H9 (cell line): ENCODE measurements around the gene NMUR1. TPM values are rescaled to one million over a fixed set of nuclear protein-coding genes. Genes with fewer than 3 reads are reported as not detected.

Source experiments
- DNase-seq: peaks from one replicate; pipeline ENCODE4 v3.0.0-alpha.2; 2017
- H2AFZ ChIP-seq: one replicate; pipeline ENCODE4 v1.6.1; 2013; ENCODE audit warnings: mild to moderate bottlenecking, low read length, control low read depth, moderate library complexity
- H2AK5ac ChIP-seq: 2 replicates; pipeline ENCODE4 v1.6.1; 2013; ENCODE audit warnings: low read length, control low read depth, mixed read lengths; ENCODE audit not compliant: insufficient read length
- H2BK120ac ChIP-seq: one replicate; pipeline ENCODE4 v1.6.1; 2013; ENCODE audit warnings: low read depth, mild to moderate bottlenecking, low read length, control low read depth, inconsistent platforms; ENCODE audit not compliant: poor library complexity, severe bottlenecking
- H2BK12ac ChIP-seq: 2 replicates; pipeline ENCODE4 v1.6.1; 2013; ENCODE audit warnings: low read length, control low read depth, mixed read lengths, low read depth; ENCODE audit not compliant: insufficient read length
- H2BK15ac ChIP-seq: 2 replicates; pipeline ENCODE4 v1.6.1; 2013; ENCODE audit warnings: low read depth, low read length, control low read depth
- H2BK20ac ChIP-seq: one replicate; pipeline ENCODE4 v1.6.1; 2013; ENCODE audit warnings: low read depth, mild to moderate bottlenecking, low read length, control low read depth, inconsistent platforms; ENCODE audit not compliant: poor library complexity, severe bottlenecking
- H2BK5ac ChIP-seq: 2 replicates; pipeline ENCODE4 v1.6.1; 2013; ENCODE audit warnings: low read length, control low read depth, mixed read lengths; ENCODE audit not compliant: insufficient read length
- H3K14ac ChIP-seq: 2 replicates; pipeline ENCODE4 v1.6.1; 2013; ENCODE audit warnings: low read length, control low read depth; ENCODE audit not compliant: insufficient read depth
- H3K18ac ChIP-seq: 2 replicates; pipeline ENCODE4 v1.6.1; 2013; ENCODE audit warnings: low read depth, mild to moderate bottlenecking, mixed read lengths, low read length, control low read depth; ENCODE audit not compliant: insufficient read length
- H3K23ac ChIP-seq: 2 replicates; pipeline ENCODE4 v1.6.1; 2013; ENCODE audit warnings: low read length, control low read depth, mixed read lengths, low read depth; ENCODE audit not compliant: insufficient read length
- H3K23me2 ChIP-seq: 2 replicates; pipeline ENCODE4 v1.6.1; 2013; ENCODE audit warnings: low read depth, mild to moderate bottlenecking, mixed read lengths, low read length, control low read depth; ENCODE audit not compliant: insufficient read length, poor library complexity, severe bottlenecking
- H3K27ac ChIP-seq: 2 replicates; pipeline ENCODE4 v1.5.1; 2013; ENCODE audit warnings: low read length, control low read depth, mixed read lengths, low read depth; ENCODE audit not compliant: insufficient read length
- H3K27me3 ChIP-seq: 2 replicates; pipeline ENCODE4 v1.6.1; 2013; ENCODE audit warnings: low read length, control low read depth, inconsistent platforms; ENCODE audit not compliant: insufficient read depth
- H3K4ac ChIP-seq: 2 replicates; pipeline ENCODE4 v1.6.1; 2013; ENCODE audit warnings: low read depth, mild to moderate bottlenecking, control low read depth, inconsistent platforms, low read length, moderate library complexity
- H3K4me1 ChIP-seq: 2 replicates; pipeline ENCODE4 v1.6.1; 2013; ENCODE audit warnings: low read length, control low read depth, inconsistent platforms; ENCODE audit not compliant: insufficient read depth
- H3K4me2 ChIP-seq: 2 replicates; pipeline ENCODE4 v1.6.1; 2013; ENCODE audit warnings: low read length, control low read depth, mixed read lengths; ENCODE audit not compliant: insufficient read length, insufficient read depth
- H3K56ac ChIP-seq: 2 replicates; pipeline ENCODE4 v1.6.1; 2013; ENCODE audit warnings: low read depth, mild to moderate bottlenecking, mixed read lengths, low read length, control low read depth; ENCODE audit not compliant: insufficient read length
- H3K79me1 ChIP-seq: 2 replicates; pipeline ENCODE4 v1.6.1; 2013; ENCODE audit warnings: low read depth, mild to moderate bottlenecking, moderate library complexity, low read length, control low read depth, inconsistent platforms; ENCODE audit not compliant: insufficient read depth, poor library complexity, severe bottlenecking
- H3K79me2 ChIP-seq: 2 replicates; pipeline ENCODE4 v1.6.1; 2013; ENCODE audit warnings: low read length, control low read depth, inconsistent platforms; ENCODE audit not compliant: insufficient read depth
- H3K9ac ChIP-seq: 2 replicates; pipeline ENCODE4 v1.6.1; 2013; ENCODE audit warnings: low read length, control low read depth, mixed read lengths; ENCODE audit not compliant: insufficient read length; ENCODE audit errors: extremely low read depth
- H3K9me3 ChIP-seq: one replicate; pipeline ENCODE4 v1.6.1; 2013; ENCODE audit warnings: low read depth, low read length, inconsistent platforms; ENCODE audit not compliant: control insufficient read depth
- H3T11ph ChIP-seq: one replicate; pipeline ENCODE4 v1.6.1; 2013; ENCODE audit warnings: mild to moderate bottlenecking, low read length, control low read depth, inconsistent platforms
- H4K20me1 ChIP-seq: one replicate; pipeline ENCODE4 v1.6.1; 2013; ENCODE audit not compliant: control insufficient read depth, insufficient read length, insufficient read depth
- H4K5ac ChIP-seq: 2 replicates; pipeline ENCODE4 v1.6.1; 2013; ENCODE audit warnings: low read depth, mild to moderate bottlenecking, mixed read lengths, low read length, control low read depth; ENCODE audit not compliant: insufficient read length
- H4K8ac ChIP-seq: replicated peaks from 2 replicates; pipeline ENCODE4 v1.6.1; 2013; ENCODE audit warnings: low read length, control low read depth, mixed read lengths, low read depth; ENCODE audit not compliant: insufficient read length
- H4K91ac ChIP-seq: 2 replicates; pipeline ENCODE4 v1.6.1; 2013; ENCODE audit warnings: low read depth, mild to moderate bottlenecking, moderate library complexity, mixed read lengths, low read length, control low read depth; ENCODE audit not compliant: insufficient read length
- H3K27ac Mint-ChIP-seq, 3 experiments: 2 replicates in 2 of 3; 3 replicates in 1 of 3; pipeline ENCODE4 v1.8.0; 2020 to 2021; ENCODE audit warnings: mixed read lengths in 3 of 3, mild to moderate bottlenecking in 1 of 3, moderate library complexity in 1 of 3
- H3K27me3 Mint-ChIP-seq: 2 replicates; pipeline ENCODE4 v1.8.0; 2021; ENCODE audit warnings: low read depth, mild to moderate bottlenecking, moderate library complexity, mixed read lengths
- H3K36me3 Mint-ChIP-seq, 3 experiments: 2 replicates in 2 of 3; 3 replicates in 1 of 3; pipeline ENCODE4 v1.8.0; 2020 to 2021; ENCODE audit warnings: low read depth in 3 of 3, mixed read lengths in 3 of 3; ENCODE audit not compliant: insufficient read depth in 1 of 3
- H3K4me1 Mint-ChIP-seq, 2 experiments: 2 replicates each; pipeline ENCODE4 v1.8.0; 2020; ENCODE audit warnings: mixed read lengths in 2 of 2
- H3K4me3 Mint-ChIP-seq, 2 experiments: 2 replicates in 1 of 2; 3 replicates in 1 of 2; pipeline ENCODE4 v1.8.0; 2020 to 2021; ENCODE audit warnings: mild to moderate bottlenecking in 2 of 2, mixed read lengths in 2 of 2, moderate library complexity in 1 of 2
- H3K9me3 Mint-ChIP-seq, 2 experiments: 2 replicates in 1 of 2; 3 replicates in 1 of 2; pipeline ENCODE4 v1.8.0; 2020; ENCODE audit warnings: mild to moderate bottlenecking in 2 of 2, mixed read lengths in 2 of 2, moderate library complexity in 1 of 2
- WGBS: extraction: QIAGEN DNeasy Blood & Tissue Kit; methylation state at CpG from one replicate; pipeline ENCODE4 v1.1.7; 2013; ENCODE audit warnings: missing lambda C conversion rate, low lambda C conversion rate, mixed read lengths; ENCODE audit not compliant: insufficient read length; ENCODE audit errors: extremely low coverage; 5-methylcytosine and 5-hydroxymethylcytosine counted together
- total RNA-seq: library from RNA; stranded (reverse); gene quantifications from 2 replicates; pipeline ENCODE4 v1.2.1, GENCODE V29; 2021
- TF ChIP-seq, protein P1 (sequence below): fragments of 200-600 bp; sonication (generic); conservative IDR thresholded peaks from 3 replicates; pipeline ENCODE4 v1.8.0; 2021; ENCODE audit warnings: antibody characterized with exemption, mild to moderate bottlenecking

NMUR1 gene
- total RNA-seq, 1 experiment from 2014 or later, result 0.20 TPM

GRCh38 chr2:231554327-231554726 is 24.1 kb upstream of the NMUR1 start:
- H3K27ac ChIP-seq, result no peak overlapping the region
- no peaks in the 10 kb centered on the region for H3K23me2 ChIP-seq
- no peak overlapping the region for H3K23ac ChIP-seq
- no CpG with 5 or more reads among the region's 8 CpGs for WGBS
- H4K20me1 ChIP-seq, result no peaks in the 10 kb centered on the region
- TF ChIP-seq, protein P1, sequence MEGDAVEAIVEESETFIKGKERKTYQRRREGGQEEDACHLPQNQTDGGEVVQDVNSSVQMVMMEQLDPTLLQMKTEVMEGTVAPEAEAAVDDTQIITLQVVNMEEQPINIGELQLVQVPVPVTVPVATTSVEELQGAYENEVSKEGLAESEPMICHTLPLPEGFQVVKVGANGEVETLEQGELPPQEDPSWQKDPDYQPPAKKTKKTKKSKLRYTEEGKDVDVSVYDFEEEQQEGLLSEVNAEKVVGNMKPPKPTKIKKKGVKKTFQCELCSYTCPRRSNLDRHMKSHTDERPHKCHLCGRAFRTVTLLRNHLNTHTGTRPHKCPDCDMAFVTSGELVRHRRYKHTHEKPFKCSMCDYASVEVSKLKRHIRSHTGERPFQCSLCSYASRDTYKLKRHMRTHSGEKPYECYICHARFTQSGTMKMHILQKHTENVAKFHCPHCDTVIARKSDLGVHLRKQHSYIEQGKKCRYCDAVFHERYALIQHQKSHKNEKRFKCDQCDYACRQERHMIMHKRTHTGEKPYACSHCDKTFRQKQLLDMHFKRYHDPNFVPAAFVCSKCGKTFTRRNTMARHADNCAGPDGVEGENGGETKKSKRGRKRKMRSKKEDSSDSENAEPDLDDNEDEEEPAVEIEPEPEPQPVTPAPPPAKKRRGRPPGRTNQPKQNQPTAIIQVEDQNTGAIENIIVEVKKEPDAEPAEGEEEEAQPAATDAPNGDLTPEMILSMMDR, result no peak
- H3K36me3 Mint-ChIP-seq, result peaks cover 4 to 12% (median 8%) of the 10 kb centered on the region in 3 experiments
- H3K9ac ChIP-seq, result no peak overlapping the region
- peaks cover 2% of the 10 kb centered on the region for H3K27me3 Mint-ChIP-seq
- no peak overlapping the region for H3K14ac ChIP-seq
- H3K18ac ChIP-seq, result no peak overlapping the region
- H3K9me3 Mint-ChIP-seq, result peaks cover 23 to 29% of the 10 kb centered on the region in 2 experiments
- H2BK5ac ChIP-seq, result no peak overlapping the region
- no peak overlapping the region for H4K5ac ChIP-seq
- no peaks in the 10 kb centered on the region for H3K9me3 ChIP-seq
- H3K4me1 ChIP-seq, result no peaks in the 10 kb centered on the region
- H3K4ac ChIP-seq, result no peak overlapping the region
- H3K4me1 Mint-ChIP-seq, result peaks cover 9 to 11% of the 10 kb centered on the region in 2 experiments; a peak in 3 of 4 replicates
- no peak overlapping the region for H3K4me3 Mint-ChIP-seq
- H3K27ac Mint-ChIP-seq, result no peak overlapping the region
- H3T11ph ChIP-seq, result no peak overlapping the region
- no peak overlapping the region for H2AK5ac ChIP-seq
- H2BK12ac ChIP-seq, result no peak overlapping the region
- H2AFZ ChIP-seq, result no peak overlapping the region
- no peaks in the 10 kb centered on the region for H3K79me2 ChIP-seq
- no peak overlapping the region for H2BK15ac ChIP-seq
- no peak overlapping the region for H4K91ac ChIP-seq
- no peak overlapping the region for H3K4me2 ChIP-seq
- no peaks in the 10 kb centered on the region for H3K27me3 ChIP-seq
- H2BK120ac ChIP-seq, result no peak overlapping the region
- no peak for DNase-seq
- H4K8ac ChIP-seq, result no peak overlapping the region
- no peak overlapping the region for H3K56ac ChIP-seq
- no peak overlapping the region for H2BK20ac ChIP-seq
- no peaks in the 10 kb centered on the region for H3K79me1 ChIP-seq
